GM21526 (cell line): Measurements from ENCODE around the gene CHIT1.
"Not testable (repeated sequence)": the region's sequence is repeated elsewhere in the genome, so short reads cannot be mapped to it uniquely, and the experiment has no call there.

ENCODE experiments used
- ATAC-seq: cut with Tn5 transposase; IDR thresholded peaks from one replicate; pipeline ENCODE4 v1.9.1; 2021; ENCODE audit warnings: moderate library complexity; ENCODE audit not compliant: unreplicated experiment, low FRiP score

The CHIT1 gene

GRCh38 chr1:203267347-203267846, 37.9 kb upstream of the CHIT1 start:
- no peak for ATAC-seq

DNA sequence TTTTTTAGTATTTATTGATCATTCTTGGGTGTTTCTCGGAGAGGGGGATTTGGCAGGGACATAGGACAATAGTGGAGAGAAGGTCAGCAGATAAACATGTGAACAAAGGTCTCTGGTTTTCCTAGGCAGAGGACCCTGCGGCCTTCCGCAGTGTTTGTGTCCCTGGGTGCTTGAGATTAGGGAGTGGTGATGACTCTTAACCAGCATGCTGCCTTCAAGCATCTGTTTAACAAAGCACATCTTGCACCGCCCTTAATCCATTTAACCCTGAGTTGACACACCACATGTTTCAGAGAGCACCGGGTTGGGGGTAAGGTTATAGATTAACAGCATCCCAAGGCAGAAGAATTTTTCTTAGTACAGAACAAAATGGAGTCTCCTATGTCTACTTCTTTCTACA, 36.7 kb upstream of the CHIT1 start:
- not testable (repeated sequence) for ATAC-seq

DNA sequence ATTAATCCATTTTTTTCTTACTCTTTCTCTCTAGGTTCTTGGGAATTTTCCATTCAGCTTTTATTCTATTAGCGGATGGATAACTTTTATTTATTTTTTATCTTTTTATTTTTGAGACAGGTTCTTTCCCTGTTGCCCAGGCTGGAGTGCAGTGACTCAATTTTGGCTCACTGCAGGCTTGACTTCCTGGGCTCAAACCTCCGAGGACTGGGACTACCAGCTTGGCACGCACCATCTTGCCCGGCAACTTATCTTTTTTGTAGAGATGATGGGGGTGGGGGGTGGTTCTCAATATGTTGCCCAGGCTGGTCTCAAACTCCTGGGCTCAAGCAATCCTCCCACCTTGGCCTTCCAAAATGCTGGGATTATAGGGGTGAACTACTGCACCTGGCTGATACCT, 36.1 kb upstream of the CHIT1 start:
- no peak for ATAC-seq

DNA sequence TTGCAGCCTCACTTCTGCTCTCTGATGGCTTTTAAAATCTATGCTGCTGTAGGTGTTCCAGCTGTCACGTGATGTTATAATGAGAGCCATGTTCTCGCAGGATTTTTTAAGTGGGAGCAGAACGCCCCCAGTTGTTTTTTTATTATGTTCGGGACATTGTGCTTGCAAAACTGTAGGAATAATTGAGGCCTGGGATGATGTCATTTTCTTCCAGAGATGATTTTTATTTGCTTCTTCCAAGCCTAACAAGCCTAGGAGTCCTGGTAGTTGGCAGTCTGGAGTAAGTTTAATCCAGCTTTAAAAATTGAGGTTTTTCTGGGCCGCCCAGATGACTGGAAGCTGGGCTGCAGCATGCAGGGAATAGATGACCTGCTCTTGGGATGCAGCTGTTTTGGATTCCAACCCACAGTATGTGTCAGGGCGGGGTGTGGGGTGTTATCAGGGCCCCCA, 34.6 kb upstream of the CHIT1 start:
- ATAC-seq, result no peak

DNA sequence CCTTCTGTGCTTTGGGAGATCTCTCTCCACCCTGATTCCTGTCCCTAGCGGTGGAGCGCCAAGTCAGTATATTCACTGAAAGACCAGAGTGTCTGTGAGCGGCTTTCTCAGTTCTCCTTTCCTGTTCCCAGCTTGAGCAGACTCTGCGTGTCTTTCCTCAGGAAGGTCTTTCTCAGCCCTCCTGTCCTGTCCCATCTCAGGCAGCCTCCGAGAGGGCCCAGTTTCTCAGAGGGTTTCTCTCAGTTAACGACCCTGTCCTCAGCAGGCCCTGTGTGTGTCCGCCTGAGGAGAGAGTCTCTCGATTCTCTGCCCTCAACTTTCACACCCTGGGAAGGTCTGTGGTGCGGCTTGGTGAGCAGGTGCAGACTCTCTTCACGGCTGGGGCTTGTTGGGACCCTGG, 34.0 kb upstream of the CHIT1 start:
- no peak for ATAC-seq

GRCh38 chr1:203256636-203257035, 27.2 kb upstream of the CHIT1 start:
- ATAC-seq, result not testable (repeated sequence)

DNA sequence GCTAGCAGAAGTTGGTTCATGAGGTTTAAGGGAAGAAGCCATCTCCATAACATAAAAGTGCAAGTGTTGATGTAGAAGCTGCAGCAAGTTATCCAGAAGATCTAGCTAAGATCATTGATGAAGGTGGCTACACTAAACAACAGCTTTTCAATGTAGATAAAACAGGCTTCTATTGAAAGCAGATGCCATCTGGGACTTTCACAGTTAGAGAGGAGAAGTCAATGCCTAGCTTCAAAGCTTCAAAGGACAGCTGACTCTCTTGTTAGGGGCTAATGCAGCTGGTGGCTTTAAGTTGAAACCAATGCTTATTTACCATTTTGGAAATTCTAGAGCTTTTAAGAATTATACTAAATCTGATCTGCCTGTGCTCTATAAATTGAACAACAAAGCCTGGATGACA, 25.3 kb upstream of the CHIT1 start:
- not testable (repeated sequence) for ATAC-seq

DNA sequence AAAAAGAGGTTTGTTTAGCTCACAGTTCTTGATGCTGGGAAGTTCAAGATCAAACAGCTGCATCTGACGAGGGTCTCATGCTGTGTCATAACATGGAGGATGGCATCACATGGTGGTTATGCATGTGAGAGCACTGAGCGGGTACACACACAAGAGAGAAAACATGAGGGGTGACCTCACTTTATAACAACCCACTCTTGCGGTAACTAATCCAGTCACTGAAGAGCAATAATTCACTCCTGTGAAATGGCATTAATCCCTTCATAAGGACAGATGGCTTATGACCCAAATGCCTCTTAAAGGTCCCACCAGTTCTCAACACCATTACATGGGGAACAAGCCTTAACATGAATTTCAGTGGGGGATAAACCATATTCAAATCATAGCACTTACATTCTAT, 23.2 kb upstream of the CHIT1 start:
- ATAC-seq, result no peak

DNA sequence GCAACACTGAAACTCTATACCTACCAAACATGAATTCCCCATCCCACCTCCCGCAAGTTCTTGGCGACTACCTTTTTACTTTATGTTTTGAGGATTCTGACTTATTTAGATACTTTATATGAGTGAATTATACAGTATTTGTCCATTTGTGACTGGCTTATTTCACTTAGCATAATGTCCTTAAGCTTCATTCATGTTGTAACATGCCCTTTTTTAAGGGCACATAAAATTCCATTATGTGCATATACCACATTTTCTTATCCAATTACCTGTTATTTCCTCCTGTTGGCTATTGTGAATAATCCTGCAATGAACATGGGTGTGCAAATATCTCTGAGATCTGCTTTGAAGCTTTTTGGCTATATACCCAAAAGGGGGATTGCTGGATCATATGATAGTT, 22.0 kb upstream of the CHIT1 start:
- no peak for ATAC-seq

GRCh38 chr1:203250911-203251310, 21.4 kb upstream of the CHIT1 start:
- ATAC-seq, result no peak

GRCh38 chr1:203244776-203245175, 15.3 kb upstream of the CHIT1 start:
- no peak for ATAC-seq

GRCh38 chr1:203241708-203242107, 12.2 kb upstream of the CHIT1 start:
- not testable (repeated sequence) for ATAC-seq

GRCh38 chr1:203239526-203240305, 10.2 kb upstream of the CHIT1 start:
- no peak for ATAC-seq

GRCh38 chr1:203239081-203239480, 9.6 kb upstream of the CHIT1 start:
- no peak for ATAC-seq

DNA sequence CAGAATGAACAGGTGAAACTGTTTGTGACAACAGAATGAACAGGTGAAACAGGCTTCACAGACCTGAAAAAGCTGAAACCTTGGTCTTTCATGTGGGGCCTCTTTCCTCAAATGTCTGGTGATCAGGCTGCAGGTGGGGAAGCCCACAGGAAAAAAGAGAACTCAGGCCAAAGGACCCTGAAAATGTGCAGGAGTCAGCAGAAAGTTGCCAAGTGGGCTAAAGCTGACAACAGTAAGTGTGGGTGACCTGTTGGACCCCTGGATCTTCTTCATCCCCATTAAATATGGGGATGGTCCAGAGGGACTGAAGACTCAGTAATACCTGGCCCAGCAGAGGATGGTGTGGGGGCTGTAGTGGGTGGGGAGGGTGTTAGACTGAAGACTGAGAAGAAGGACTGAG, 9.1 kb upstream of the CHIT1 start:
- no peak for ATAC-seq

- not testable (repeated sequence) for ATAC-seq
These were observed 5.4 kb upstream of the CHIT1 start for GRCh38 chr1:203234901-203235300.

- ATAC-seq, result no peak
These were observed 803 bp downstream of the CHIT1 start for GRCh38 chr1:203228670-203229069.

GRCh38 chr1:203227371-203228083, 1.9 kb downstream of the CHIT1 start:
- no peak for ATAC-seq

- no peak for ATAC-seq
These were observed 4.4 kb downstream of the CHIT1 start for GRCh38 chr1:203225071-203225470.

DNA sequence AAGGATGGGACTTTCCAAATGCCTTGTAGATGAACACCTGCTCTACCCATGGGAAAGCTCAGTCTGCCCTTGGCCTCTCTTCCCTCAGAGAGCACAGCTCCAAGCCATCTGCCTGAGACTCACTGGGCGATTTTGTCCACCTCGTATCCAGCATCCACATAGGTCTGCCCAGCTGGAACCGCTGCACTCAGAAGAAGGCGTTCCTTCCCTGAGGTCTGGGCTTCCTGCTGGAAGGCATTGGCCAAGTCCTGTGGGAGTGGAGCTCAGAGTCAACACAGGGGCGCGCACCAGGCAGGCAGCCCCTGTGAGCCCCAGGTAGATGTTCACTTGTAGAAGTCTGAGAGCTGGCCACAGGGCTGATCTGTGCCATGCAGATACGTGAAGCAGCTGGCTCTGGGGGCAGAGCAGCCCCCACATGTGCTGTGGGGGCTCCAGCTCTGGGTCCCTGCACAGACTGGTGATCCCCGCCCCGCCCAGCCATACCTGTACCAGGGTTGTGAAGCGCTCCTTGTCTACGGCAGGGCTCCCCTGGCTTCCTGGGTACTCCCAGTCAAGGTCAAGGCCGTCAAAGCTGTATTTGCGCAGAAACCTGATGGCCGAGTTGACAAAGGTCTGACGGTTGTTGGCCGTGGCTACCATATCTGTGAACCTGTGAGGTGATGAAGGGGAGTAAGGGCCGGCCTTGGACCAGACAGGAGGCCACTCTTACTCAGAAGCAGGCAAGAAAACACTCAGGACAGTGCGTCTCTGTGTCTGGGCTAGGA, 6.3 kb downstream of the CHIT1 start:
- ATAC-seq, result no peak

GRCh38 chr1:203219934-203220333, 9.5 kb downstream of the CHIT1 start:
- ATAC-seq, result no peak
